Body of pancreas (tissue), 4 donors: Measurements from ENCODE around the gene RSPO1. TPM values are rescaled to one million over a fixed set of nuclear protein-coding genes. Genes with fewer than 3 reads are reported as not detected.

Experiments used
- ATAC-seq: fragments of 150-250 bp; one replicate; pipeline ENCODE4 v1.9.1; 2016
- DNase-seq, 4 donors: peaks; one replicate each; pipeline ENCODE4 v3.0.0-alpha.2; 2019
- H3K27ac ChIP-seq, 4 donors: fragments of 200-600 bp; sonication (generic); 1 replicate in 3 of 4; 2 replicates in 1 of 4; pipeline versions ENCODE4 v1.5.1 to v1.6.1; 2016 to 2019; ENCODE audit warnings: mild to moderate bottlenecking in 1 of 4, mixed read lengths in 1 of 4, moderate library complexity in 1 of 4
- H3K27me3 ChIP-seq, 2 donors: fragments of 200-600 bp; sonication (generic); one replicate each; pipeline ENCODE4 v1.6.0; 2016; ENCODE audit warnings: mild to moderate bottlenecking in 1 of 2
- H3K36me3 ChIP-seq, 2 donors: fragments of 200-600 bp; sonication (generic); replicated peaks in 1 of 2; 2 replicates each; pipeline ENCODE4 v1.5.1; 2016; ENCODE audit warnings: low read depth in 2 of 2; ENCODE audit not compliant: insufficient read depth in 1 of 2
- H3K4me1 ChIP-seq: fragments of 200-600 bp; sonication (generic); one replicate; pipeline ENCODE4 v1.6.0; 2016
- H3K4me3 ChIP-seq, 2 donors: fragments of 200-600 bp; sonication (generic); 1 replicate in 1 of 2; 2 replicates in 1 of 2; pipeline ENCODE4 v1.5.1; 2016 to 2019
- H3K9me3 ChIP-seq, 3 donors: fragments of 200-600 bp; sonication (generic); 1 replicate in 2 of 3; 2 replicates in 1 of 3; pipeline ENCODE4 v1.5.1; 2016
- POLR2A ChIP-seq, 3 donors: fragments of 450-650 bp; IDR thresholded peaks; one replicate each; pipeline ENCODE4 v1.6.1; 2016; ENCODE audit warnings: antibody characterized with exemption in 3 of 3, mild to moderate bottlenecking in 2 of 3
- WGBS, 2 donors: methylation state at CpG; one replicate each; pipeline ENCODE4 v1.1.5; 2017; 5-methylcytosine and 5-hydroxymethylcytosine counted together
- intact Hi-C: fragments of 100-400 bp; cut with DNase I; formaldehyde crosslinking; loops from one replicate; pipeline ENCODE4 v1.15.1; 2023
- total RNA-seq, 2 donors: library from RNA; depleted of rRNA; stranded (reverse); fragments of >200 nt; gene quantifications; one replicate each; pipeline ENCODE4 v1.1.0, GENCODE V29; 2016
- TF ChIP-seq, protein P1 (sequence below), 7 experiments: fragments of 450-650 bp in 4 of 7; fragments of 200-600 bp in 3 of 7; sonication (generic) in 3 of 7; IDR thresholded peaks; one replicate each; pipeline ENCODE4 v1.5.1; 2016 to 2019; ENCODE audit warnings: antibody characterized with exemption in 7 of 7

RSPO1 gene
- total RNA-seq, 2 donors from 2014 or later = 0.66 to 1.0 TPM

DNA sequence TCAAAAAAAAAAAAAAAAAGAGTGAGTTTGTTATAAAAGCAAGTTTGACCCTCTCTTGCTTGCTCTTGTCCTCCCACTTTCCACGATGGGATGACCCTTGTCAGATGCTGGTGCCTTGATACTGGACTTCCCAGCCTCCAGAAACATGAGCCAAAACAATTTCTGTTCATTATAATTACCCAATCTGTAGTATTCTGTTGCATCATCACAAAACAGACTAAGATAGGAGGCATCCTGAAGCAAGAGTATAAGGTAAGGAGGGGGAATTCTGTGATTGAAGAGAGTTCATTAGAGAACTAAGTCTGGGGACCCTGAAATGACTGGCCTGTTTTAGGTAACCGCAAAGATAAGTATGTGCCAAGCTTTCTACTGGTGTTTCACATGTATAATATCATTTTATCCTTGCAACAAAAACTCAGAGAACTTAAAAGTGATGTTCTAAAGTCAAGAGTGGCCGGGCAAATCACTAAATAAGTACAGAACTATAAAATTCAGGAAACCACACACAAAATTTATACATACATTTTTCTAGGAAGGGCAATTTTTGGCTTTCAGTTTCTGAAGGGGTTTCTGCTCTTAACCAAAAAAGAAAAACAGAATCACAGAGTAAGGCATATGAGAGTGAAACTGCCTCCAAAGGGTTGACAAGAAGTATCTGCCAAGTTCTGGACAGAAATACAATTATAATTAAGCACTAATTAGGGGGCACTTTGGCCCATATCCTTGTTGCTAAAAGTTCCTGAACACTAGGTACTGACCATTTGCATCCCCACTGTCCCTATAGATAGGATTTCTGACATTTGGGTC, 64.0 kb downstream of the RSPO1 start:
- Histone ChIP-seq H3K4me3 (no peak overlapping the region), H3K27me3 (no peaks in the 10 kb centered on the region), H3K4me1 (no peaks in the 10 kb centered on the region), H3K36me3 (peaks cover 15 to 59% of the 10 kb centered on the region in 2 donors), H3K9me3 (no peaks in the 10 kb centered on the region), H3K27ac (no peak overlapping the region)
- no peak for TF ChIP-seq POLR2A (IDR thresholded peaks at IDR 0.05)
- TF ChIP-seq, protein P1, sequence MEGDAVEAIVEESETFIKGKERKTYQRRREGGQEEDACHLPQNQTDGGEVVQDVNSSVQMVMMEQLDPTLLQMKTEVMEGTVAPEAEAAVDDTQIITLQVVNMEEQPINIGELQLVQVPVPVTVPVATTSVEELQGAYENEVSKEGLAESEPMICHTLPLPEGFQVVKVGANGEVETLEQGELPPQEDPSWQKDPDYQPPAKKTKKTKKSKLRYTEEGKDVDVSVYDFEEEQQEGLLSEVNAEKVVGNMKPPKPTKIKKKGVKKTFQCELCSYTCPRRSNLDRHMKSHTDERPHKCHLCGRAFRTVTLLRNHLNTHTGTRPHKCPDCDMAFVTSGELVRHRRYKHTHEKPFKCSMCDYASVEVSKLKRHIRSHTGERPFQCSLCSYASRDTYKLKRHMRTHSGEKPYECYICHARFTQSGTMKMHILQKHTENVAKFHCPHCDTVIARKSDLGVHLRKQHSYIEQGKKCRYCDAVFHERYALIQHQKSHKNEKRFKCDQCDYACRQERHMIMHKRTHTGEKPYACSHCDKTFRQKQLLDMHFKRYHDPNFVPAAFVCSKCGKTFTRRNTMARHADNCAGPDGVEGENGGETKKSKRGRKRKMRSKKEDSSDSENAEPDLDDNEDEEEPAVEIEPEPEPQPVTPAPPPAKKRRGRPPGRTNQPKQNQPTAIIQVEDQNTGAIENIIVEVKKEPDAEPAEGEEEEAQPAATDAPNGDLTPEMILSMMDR (IDR thresholded peaks at IDR 0.05) = no peak
- WGBS, 2 donors = 89 to 92% methylated on average over 3 of the region's 3 CpGs
- no peak for ATAC-seq
- intact Hi-C loops = no loop called here
- no peak for DNase-seq

DNA sequence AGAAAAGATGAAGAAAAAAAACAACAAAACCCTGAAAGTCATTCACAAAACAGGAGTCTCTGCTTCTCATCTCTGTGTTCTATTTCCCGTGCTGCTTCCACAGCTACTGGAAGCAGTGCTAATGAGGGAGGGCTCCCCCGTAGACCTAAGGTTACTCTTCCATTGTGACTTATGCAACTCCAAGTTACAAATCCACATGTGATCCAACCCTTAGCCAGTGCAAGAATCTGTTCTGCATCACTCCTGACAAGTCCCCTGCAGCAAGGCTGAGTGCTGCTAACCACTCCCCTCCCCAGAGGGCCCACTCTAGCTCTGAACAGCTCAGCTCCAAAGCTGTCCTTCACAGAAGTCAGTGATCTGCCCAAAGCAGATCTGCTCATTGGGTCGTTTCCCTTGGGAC, 67.7 kb downstream of the RSPO1 start:
- peak; percentile 48 for ATAC-seq
- WGBS, 2 donors = 68 to 79% methylated on average over 3 of the region's 3 CpGs
- peak in 2 of 4 donors; percentile 21 to 42 for DNase-seq
- H3K27ac ChIP-seq = no peak overlapping the region
- TF ChIP-seq, protein P1 (IDR thresholded peaks at IDR 0.05) = no peak
- TF ChIP-seq POLR2A (IDR thresholded peaks at IDR 0.05) = no peak
- H3K9me3 ChIP-seq = no peaks in the 10 kb centered on the region
- no peaks in the 10 kb centered on the region for H3K4me1 ChIP-seq
- no peak overlapping the region for H3K4me3 ChIP-seq
- H3K27me3 ChIP-seq = no peaks in the 10 kb centered on the region
- intact Hi-C loops = no loop called here
- peaks cover 11 to 32% of the 10 kb centered on the region in 2 donors for H3K36me3 ChIP-seq

DNA sequence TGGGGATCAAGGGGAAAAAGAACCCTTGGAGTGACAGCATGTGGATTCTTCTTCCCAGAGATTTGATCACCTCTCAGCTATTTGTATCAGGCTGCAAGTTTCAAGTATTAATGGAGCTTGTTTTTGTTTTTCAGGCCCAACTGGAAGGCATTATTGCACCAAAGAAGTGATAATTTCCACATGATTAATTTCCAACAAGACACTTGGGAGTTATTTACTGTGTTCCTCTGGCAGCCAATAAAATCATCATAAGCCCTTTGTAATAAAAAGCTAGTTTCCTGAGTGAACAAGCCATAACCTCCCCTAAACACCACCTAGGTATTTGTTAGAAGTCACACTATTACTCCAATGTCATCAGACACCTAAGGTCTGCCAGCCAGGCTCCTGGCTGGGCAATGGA, 69.8 kb downstream of the RSPO1 start:
- TF ChIP-seq, protein P1 (IDR thresholded peaks at IDR 0.05) = no peak
- TF ChIP-seq POLR2A (IDR thresholded peaks at IDR 0.05) = no peak
- Histone ChIP-seq H3K4me1 (no peaks in the 10 kb centered on the region), H3K27me3 (no peaks in the 10 kb centered on the region), H3K9me3 (no peaks in the 10 kb centered on the region), H3K27ac (no peak overlapping the region), H3K4me3 (no peak overlapping the region), H3K36me3 (peaks cover 11 to 25% of the 10 kb centered on the region in 2 donors)
- DNase-seq = no peak
- ATAC-seq = no peak
- intact Hi-C loops = no loop called here

DNA sequence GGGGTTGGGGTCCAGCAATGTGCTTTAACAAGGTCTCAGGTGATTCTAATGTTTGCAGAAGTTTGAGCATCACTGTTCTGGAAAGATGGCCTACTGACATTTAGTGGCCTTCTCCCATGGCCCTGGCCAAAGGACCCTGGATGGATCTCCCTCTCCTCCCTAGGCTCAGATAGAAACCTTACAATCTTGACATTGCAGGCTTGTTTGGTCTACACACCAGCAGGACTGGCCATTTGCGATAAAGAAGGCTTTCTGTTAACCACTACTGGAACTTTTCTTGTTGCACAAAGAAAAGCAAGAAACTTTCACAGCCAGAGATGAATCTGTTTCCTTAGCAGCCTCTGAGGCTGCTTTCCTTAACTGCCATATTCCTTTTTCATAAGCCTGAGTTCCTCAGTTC, 71.7 kb downstream of the RSPO1 start:
- ATAC-seq (no peak), DNase-seq (no peak)
- Histone ChIP-seq H3K27me3 (no peaks in the 10 kb centered on the region), H3K9me3 (no peaks in the 10 kb centered on the region), H3K36me3 (peaks cover 11 to 15% of the 10 kb centered on the region in 2 donors), H3K4me3 (no peak overlapping the region), H3K27ac (no peak overlapping the region), H3K4me1 (no peaks in the 10 kb centered on the region)
- WGBS, 2 donors = 86 to 90% methylated on average over 1 of the region's 1 CpG
- TF ChIP-seq POLR2A (IDR thresholded peaks at IDR 0.05) = no peak
- TF ChIP-seq, protein P1 (IDR thresholded peaks at IDR 0.05) = no peak
- intact Hi-C loops = no loop called here

Other genes starting within 250 kb of the RSPO1 start
- 10 to 100 TPM; 12.2 to 31.6 TPM for gene ZC3H12A, start 160.3 kb downstream of the RSPO1 start, total RNA-seq
- 10 to 100 TPM; 36.3 to 43.5 TPM for gene MEAF6, start 120.1 kb downstream of the RSPO1 start, total RNA-seq
- gene SNIP1, start 80.6 kb downstream of the RSPO1 start, total RNA-seq = 10 to 100 TPM in 1 of 2 donors, 1 to 10 TPM in 1; 7.0 to 33.9 TPM
- gene DNALI1, start 78.0 kb downstream of the RSPO1 start, total RNA-seq = 10 to 100 TPM; 16.5 to 19.5 TPM
- gene GNL2, start 39.0 kb downstream of the RSPO1 start, total RNA-seq = 10 to 100 TPM; 22.8 to 33.0 TPM
- gene CDCA8, start 57.6 kb upstream of the RSPO1 start, total RNA-seq = not detected
- 1 to 10 TPM; 1.6 to 2.0 TPM for gene EPHA10, start 130.2 kb upstream of the RSPO1 start, total RNA-seq
- 1 to 10 TPM in 1 of 2 donors, under 1 TPM in 1; 0.99 to 6.2 TPM for gene MANEAL, start 159.0 kb upstream of the RSPO1 start, total RNA-seq
- gene C1orf122, start 172.9 kb upstream of the RSPO1 start, total RNA-seq = 10 to 100 TPM; 26.2 to 71.9 TPM
- 10 to 100 TPM in 1 of 2 donors, 1 to 10 TPM in 1; 6.2 to 11.9 TPM for gene YRDC, start 173.3 kb upstream of the RSPO1 start, total RNA-seq
- gene MTF1, start 224.7 kb upstream of the RSPO1 start, total RNA-seq = 1 to 10 TPM; 1.3 to 3.9 TPM